Upper lobe of left lung (tissue), 4 donors: Measurements from ENCODE around the gene DISC1.

ENCODE experiments used
- EP300 ChIP-seq, 4 donors: sonication (generic); formaldehyde crosslinking; IDR thresholded peaks; one replicate each; pipeline ENCODE4 v1.5.1; 2017; ENCODE audit warnings: antibody characterized with exemption in 4 of 4, control low read depth in 2 of 4
- POLR2A ChIP-seq, 4 donors: fragments of 450-650 bp; IDR thresholded peaks; one replicate each; pipeline ENCODE4 v1.5.1; 2016 to 2017; ENCODE audit warnings: antibody characterized with exemption in 4 of 4, mild to moderate bottlenecking in 2 of 4
- TF ChIP-seq, protein P1 (sequence below), 6 experiments: fragments of 450-650 bp in 4 of 6; fragments of 200-600 bp in 2 of 6; sonication (generic) in 2 of 6; IDR thresholded peaks; one replicate each; pipeline ENCODE4 v1.5.1; 2016 to 2019; ENCODE audit warnings: antibody characterized with exemption in 6 of 6

DNA sequence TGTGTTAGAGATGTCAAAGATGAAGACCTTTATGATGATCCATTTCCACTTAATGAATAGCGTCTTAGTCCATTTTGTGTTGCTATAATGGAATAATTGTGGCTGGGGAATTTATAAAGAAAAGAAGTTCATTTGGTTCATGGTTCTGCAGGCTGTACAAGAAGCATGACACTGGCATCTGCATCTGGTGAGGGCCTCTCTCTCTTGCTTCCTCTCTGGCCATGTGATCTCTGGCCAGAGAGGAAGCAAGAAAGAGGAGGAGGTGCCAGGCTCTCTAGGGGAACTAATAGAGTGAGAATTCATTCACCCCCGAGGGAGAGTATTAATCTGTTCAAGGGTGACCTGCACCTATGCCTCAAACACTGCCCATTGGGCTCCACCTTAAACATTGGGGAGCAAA lies 242.8 kb downstream of the DISC1 start:
- no peak for TF ChIP-seq POLR2A (IDR thresholded peaks at IDR 0.05)
- TF ChIP-seq, protein P1, sequence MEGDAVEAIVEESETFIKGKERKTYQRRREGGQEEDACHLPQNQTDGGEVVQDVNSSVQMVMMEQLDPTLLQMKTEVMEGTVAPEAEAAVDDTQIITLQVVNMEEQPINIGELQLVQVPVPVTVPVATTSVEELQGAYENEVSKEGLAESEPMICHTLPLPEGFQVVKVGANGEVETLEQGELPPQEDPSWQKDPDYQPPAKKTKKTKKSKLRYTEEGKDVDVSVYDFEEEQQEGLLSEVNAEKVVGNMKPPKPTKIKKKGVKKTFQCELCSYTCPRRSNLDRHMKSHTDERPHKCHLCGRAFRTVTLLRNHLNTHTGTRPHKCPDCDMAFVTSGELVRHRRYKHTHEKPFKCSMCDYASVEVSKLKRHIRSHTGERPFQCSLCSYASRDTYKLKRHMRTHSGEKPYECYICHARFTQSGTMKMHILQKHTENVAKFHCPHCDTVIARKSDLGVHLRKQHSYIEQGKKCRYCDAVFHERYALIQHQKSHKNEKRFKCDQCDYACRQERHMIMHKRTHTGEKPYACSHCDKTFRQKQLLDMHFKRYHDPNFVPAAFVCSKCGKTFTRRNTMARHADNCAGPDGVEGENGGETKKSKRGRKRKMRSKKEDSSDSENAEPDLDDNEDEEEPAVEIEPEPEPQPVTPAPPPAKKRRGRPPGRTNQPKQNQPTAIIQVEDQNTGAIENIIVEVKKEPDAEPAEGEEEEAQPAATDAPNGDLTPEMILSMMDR (IDR thresholded peaks at IDR 0.05), result no peak
- no peak for TF ChIP-seq EP300 (IDR thresholded peaks at IDR 0.05)
